ENCODE data around the gene LAMB4.

LAMB4 gene

DNA sequence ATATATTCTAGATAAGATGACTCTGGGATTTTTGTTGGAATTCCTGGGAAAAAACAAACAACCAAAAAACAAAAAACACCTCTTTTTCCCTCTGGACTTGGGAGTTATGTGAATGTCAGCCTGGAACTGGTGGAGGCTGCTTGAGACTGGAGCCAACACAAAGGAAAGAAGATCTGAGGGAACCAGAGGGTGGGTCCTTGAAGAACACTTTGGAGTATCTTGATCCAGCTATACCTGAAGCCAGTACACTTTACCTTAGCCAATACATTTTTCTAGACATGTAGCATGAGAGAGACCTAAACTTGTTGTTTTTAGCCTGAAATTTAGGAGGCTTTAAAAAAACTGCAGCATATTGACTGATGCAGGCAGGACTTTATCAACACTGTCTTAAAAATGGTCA is 121.3 kb downstream of the LAMB4 start:
- no peak for DNase-seq

DNA sequence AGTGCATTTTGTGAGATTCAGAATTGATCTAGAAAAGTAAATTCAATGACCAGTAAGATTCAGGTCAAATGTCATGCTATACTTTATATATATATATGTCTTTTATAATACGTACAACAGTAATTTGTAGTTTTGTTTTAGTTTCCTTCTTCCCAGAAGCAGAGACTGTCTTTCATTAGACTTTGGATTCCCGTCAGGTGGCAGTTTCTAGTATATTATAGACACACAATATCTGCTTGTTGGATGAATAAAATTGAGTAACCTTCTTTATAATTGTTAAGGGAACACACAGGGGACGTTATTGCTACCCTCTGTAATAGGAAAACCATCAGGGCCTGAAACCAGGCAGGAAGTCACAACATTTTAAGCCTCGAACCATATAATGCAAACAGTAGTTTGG is 121.9 kb downstream of the LAMB4 start:
- DNase-seq, result no peak

DNA sequence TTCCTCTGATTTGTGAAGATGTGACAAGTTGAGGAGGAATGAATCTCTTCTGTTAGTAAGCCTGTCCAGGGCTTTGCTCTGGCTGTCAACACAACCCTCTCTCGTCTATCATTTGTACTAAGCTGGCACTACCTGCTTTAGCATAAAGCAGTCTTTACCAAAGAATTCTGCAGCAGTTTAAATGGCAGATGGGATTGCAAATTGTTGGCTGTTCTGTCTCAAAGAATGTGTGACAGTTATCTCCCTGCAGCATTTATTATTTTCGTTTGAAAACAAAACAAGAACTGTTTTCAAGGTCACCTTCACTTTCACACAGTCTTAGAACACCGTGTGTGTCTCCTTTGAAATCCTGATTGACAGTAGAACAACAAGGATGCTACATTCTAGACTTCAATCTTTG is 122.4 kb downstream of the LAMB4 start:
- DNase-seq, result no peak

DNA sequence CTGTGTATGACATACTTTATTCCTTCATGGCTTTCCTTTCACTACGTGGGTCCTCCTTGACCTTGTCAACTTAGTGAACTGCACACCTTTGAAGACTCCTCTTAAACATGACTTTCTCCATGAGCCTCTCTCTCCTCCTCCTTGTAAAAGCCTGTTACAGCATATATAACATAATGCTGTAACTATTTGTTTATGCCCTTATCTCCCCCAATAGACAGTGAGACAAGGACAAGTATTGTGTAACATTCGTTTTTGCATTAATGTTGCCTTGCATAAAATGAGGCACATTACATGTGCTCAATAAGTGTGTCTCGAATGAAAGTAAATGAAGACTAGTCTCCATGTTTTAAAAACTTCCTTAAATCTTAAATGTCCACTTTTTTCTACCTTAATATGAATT is 122.9 kb downstream of the LAMB4 start:
- no peak for DNase-seq

DNA sequence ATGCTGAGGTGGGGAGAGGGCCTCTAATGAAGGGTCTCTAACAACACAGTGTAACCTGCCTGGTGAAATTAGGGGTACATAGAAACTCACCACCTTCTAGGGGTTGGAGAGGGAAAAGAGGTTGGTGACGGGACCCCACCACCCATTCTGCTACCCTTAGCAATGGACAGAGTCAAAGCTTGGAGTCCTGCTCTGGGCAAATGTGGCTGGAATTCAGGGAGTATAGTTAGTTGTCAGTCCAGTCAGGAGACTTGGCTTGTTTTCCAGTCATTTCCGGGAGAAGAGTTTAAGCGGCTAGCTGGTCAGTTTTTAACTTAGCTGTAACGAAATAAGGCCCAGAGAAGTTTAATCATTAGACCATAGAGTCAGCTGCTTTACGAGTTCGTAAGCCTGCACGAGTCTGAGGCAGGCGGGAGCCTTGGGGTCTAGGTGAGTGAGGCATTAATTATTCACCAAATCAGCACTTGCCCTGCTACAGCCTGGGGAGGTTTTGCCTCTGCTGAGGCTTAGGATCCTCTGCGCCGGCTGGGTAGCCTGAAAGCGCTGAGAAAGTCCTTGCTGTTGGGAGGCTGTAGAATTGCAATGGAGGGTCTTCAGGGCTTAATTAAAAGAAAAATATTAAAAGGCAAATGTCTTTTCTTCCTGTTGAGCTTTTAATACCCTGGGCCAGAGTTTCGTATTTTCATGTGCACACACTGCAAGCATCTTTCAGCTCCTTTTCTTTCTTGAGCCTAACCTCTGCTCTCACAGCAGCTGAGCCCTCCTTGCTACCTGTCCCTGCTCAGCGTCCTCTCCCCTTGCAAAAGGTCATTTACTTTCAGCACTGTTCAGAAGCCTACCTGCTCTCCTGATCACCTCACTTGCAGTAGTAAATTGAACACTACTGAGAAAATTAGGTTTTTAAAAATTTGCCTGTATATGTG is 125.7 kb downstream of the LAMB4 start:
- no peak for DNase-seq

DNA sequence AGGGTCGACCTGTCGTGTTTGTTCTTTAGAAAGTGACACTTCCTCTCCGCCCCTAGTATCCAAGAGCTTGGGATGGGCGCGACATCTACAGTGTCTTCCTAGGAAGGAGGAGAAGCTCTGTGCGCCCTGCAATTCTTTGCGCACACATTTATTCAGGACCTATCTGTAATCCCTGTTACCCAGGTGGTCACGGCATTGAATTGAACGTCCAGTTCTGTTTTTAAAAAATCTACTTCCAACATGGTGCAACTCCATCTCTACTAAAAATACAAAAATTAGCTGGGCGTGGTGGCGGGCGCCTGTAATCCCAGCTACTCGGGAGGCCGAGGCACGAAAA is 126.6 kb downstream of the LAMB4 start:
- DNase-seq, result no peak

DNA sequence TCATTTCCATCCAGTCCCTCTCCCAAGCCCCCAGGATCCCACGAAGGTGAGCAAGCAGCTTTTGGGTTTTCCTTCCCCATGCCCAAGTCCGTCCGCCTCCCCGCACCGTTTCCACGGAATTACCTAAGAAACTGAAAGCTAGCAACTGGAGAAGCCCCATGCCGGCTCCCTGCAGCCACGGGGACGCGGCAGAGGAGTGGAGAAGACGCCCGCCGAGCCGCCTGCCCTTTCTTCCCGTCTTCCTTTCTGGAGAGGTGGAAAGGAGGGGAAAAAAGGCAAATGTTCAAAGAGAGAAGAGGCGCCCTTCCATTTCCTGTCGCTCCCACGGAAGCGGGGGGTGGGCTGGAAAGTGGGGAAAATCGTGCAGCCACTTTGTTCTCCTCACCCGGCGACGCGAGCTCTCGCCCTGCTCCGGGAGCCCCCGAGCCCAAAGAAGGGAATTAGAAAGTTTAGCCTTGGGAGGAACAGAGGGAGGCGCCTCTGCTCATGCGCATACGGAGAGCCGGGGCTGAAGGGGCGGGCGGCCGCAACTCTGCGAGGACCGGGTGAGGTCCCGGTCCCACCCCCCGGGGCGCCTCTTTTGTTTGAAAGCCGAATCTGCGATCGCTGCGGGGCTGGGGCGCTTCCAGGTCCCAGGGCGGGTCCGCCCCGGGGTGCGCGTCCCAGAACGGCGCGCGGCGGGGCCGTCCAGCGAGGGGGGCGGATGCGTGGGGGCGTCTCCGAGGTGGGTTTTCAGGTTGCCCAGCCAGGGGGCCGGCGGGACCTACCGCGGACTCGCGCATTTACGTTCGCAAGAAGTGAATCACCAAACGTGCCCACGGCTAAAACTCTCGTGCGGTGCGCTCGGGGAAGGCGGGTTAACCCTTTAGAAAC is 127.2 kb downstream of the LAMB4 start, which contains the start of gene LAMB1:
Gene LAMB1 (minus strand): TSS at position 436 of the 873 bp plus-strand sequence. CDS start 276 bp downstream, at position 160.
- no peak for DNase-seq

DNA sequence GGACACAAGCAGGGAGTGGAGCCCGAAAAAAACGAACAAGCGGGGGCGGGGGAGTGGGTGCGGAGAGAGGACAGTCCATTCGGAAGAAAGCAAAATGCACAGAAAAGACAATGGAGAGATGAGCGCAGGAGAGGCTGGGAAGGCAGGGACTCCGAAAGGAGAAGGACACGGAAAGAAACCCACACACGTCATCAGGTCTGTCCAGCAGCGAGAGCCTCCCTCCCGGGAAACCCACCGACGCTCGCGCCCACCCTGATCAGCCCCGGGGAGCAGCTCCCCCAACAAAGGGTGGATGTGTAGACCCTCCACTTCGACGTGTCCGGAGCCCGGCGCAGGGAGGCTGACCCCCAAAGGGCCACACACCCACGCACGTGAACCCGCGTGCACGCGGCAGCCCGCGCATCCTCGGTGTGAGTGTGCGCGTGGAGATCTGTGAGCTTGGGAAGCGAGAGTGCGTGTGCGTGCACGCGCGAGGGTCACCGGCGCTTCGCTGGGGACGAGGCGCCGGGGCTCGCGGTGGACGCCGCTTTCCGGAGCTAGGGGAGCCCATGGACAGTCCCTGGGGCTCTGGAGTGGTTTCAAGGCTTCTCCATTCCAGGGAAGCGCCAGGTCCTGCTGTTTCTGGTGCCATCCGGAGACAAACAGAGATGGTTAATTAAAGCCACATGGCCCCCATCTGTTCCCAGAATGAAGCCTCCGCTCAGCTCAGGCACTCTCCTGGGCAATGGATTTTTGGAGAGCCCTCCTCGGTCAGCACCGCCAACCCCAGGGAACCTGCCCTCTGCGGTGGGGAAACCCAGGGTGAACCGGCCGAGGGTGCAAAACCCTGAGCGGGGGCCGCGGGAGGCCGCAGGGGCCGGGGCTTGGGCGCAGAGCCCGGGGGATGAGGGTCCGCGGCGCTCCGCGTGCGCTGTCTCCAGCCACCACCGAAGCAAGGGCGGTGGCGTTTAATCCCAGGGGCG is 128.1 kb downstream of the LAMB4 start:
- DNase-seq, result no peak

DNA sequence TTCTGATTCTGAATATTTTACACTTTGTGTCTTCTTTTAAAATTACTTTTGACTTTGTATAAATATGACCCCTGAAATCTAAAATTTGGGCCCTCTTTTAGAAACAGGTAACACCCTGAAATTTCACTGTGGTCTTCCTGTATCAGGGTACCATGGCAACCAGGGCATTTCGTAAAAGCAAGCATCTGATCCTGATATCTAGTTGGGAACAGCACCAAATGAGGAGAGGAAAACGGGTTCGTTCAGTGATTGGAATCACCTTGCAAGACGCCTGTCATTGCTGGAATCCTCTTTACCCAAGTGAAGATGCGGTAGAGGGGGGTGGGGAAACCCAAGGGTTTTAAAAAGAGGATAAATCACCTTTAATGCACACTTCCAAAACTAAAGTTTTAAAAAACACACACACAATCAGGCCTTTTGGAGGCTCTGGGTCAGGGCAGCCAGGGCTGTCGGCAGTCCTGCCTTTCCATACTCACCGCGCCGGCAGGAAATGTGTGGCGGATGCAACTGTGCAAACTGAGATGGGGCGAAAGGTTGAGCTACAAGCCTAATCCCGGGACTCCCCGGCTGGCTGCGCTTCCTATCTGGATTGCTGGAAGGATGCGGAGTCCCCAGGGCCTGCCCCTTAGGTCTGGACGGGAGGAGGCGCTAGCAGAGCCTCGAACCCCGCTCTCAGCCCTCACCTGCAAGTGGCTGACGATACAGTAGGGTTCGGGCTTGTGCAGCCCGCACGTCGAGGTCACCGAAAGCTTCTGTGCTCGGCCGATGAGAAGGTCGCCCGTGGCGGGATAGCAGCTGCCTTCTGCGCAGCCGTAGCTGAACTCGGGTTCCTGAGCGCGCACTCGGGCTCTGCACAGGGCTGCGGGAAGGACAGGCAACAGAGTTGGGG is 129.0 kb downstream of the LAMB4 start:
- no peak for DNase-seq

DNA sequence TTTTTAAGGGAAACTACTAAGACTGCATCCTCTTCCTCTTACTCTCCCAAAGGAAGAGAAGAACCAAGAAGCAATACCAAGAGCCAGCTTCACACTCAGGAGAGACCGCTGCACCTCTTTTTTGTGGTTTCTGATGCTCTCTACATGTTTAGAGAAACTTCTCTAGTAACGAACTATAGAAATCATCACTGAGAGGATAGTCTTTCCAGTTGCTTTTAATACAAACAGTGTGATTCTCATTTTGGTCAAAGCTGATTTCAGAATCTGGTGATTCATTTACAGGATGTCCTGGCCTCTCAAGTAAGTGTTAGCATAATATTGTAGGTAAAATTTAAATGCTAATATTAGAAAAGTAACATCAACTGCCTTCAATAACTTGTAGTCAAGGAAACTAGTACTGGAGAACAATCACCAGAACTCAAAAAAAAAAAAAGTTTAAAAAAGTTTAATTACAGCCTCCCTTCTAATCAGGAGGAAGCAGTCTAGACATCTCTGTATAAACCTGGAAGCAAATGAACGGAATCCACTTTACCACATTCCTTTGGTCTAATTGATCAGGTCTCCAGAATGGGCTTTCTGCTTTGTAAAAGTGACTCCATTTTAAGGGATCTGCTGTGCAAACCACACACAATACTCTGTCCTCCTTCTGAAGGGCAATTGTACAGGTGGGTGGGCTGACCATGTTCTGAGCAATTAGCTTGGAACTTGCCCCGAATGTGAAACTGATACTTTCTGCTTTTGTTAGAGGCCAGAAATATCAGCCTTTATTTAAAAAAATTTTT is 130.2 kb downstream of the LAMB4 start:
- no peak for DNase-seq

DNA sequence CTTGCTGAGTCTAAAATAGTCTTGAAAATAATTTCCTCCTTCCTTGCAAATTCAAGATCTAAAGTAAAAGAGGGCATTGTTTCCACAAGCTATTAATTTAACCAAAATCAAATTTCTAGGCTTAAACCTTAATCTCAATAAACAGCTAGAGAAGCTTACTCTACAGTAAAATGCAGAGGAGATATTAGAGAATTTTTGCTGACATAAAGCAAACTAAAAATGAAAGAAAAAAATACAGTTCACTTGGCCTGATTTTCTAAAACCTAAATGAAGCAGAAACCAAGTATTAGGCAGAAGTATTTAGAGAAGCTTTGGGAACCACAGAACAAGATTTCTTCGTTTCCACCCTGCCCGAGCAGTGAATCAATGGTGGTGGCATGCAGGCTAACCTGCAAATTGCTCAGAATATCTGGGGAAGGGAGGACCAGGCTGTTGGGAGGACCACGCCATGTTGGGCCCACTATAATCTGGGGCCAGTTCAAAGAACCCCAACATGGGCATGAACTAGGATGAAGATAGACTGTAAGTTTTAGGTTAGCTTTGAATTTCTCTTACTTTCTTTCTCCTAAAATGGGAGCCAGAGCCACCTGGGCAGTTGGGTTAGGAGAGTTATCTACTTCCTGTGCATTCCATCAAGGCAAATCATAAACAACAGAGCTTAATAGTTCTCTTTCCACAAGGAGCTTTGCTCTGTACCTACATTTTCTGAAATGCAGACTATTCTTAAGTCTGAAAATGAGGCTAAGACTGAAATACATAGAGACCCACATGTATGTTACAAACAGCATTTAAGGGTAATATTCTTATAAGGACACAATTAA is 131.3 kb downstream of the LAMB4 start:
- DNase-seq, result no peak

DNA sequence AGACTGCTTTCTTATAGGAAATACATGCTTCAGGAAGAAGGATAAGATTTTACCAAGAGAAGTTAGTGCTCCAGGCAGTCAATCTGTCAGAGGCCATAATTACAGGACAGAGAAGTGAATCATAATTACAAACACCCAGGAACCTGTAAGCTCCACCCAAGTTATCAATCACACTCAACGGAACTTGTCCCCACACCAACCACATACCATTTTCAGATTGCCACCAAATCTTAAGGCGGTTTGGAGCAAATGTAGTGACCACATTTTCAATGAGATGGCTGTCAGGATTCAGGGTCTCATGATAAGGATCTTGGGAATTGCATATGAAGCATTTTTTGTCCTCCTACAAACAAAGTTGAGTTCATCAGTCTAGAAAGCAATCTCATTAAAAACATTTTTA is 132.0 kb downstream of the LAMB4 start:
- no peak for DNase-seq

DNA sequence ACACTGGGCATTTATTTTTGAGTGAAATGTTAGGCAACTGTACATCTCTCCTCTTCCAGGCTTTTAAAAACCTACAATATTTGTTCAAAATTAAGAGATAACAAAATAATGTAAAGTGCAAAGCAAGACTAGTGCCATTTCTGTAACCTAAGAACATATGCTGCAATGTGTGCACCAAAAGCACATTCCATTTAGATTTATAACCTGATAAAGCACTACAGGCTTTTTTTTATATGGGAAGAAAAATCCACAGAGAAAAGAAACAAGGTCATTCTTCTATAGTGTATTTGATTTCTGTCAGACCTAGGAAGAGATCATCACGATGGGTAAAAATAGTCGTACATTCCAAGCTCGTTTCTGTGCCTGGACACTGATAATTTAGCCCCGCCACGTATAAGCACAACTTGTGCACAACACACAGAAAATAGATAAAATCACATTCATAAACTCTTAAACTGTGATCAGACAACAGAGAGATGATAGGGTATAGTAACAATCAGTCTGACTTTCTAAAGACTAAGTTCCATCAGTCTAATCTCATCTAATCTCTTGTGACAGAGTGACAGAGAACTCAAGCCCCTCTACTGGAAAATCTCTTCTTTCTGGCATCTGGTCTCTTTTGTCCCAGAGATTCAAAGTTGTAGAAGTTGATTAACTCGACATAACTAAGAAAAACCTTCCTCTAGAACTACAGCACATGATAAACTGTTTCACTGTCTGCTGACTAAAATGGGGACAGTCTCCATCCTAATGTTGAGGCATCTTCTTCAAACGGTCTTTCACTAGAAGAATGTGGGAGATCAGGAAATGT is 133.9 kb downstream of the LAMB4 start:
- no peak for DNase-seq

DNA sequence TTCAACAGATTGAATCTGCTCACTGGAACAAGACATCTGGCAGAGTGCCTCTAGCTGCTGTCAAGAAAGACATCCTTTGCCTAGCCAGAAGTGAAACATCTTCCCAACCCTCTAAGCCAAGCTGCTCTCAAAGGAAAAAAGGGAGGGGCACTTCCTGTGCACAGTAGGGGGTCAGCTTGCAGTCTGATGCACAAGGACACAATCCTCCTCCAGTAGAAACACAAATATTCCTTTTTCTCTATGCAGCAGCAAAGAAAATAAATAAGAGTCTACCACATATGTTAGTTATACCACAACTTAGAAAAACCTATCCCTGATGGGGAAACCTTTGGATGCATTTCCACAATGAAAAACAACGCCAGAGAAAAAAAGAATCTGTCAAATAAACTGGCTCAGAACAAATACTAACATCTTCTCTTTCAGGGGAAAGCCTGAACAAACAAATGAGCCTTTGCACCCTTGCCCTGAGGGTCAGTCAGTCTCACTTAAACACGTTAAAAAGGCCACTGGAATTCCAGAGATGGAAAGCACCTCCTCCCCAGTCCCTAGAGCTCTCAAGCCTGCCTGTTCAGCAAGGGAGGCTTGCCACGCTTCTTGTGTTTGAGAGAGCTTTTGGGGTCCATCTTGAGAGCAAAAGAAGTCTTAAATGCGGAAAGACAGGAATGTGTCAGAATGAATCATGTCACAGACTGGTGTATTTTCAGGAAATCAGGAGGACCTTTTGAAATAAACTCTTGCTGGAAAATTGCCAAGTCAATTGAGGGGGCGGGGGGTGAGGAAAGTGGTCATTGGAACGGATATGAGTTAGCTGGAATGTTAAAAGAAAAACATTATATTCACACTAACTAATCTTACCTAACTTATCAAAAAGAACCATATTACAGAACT is 134.7 kb downstream of the LAMB4 start:
- DNase-seq, result no peak

DNA sequence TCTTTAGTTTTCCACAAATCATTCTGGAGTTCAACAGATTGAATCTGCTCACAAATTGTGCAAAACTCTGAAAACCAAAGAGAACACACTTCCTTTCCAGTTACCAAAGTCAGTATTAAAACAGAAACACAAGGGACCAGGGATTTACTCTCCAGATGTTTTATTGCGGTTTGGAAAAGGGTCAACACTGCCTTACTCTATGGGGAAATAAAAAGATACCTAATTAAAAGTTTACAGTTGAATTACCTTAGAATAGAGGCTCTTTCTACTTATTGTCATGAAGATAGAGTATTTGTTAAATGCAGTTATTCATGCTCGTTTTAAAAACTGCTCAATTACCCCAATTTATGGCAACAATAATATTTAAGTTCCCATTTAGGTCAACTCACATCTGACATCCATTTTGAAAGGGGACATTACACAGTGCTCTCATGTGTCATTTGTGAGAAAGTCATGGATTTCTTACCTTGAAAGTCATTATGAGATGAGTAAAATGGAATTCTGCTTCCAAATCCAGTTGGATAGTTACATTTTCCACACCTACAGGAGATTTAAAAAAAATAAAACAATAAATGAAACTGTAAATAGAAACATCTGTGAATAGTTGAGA is 135.6 kb downstream of the LAMB4 start:
- no peak for DNase-seq

DNA sequence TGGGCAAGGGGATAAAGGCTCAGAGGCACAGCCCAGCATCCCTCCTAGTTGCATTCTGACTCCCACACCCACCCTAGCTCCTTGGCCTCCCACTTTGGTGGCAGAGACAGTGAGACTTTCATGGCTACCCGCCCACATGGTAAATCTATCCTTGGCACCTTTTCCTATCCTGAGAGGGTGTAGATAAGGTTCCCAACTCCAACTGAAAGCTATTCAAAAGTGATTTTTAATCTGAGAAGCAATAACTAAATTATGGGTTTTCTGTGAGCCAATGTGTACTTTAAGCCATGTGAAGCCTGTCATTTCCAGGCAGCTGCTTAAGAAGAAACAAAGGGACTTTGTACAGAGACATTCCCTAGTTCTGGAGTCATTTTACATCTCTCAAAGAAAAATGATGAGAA is 136.3 kb downstream of the LAMB4 start:
- DNase-seq, result no peak

DNA sequence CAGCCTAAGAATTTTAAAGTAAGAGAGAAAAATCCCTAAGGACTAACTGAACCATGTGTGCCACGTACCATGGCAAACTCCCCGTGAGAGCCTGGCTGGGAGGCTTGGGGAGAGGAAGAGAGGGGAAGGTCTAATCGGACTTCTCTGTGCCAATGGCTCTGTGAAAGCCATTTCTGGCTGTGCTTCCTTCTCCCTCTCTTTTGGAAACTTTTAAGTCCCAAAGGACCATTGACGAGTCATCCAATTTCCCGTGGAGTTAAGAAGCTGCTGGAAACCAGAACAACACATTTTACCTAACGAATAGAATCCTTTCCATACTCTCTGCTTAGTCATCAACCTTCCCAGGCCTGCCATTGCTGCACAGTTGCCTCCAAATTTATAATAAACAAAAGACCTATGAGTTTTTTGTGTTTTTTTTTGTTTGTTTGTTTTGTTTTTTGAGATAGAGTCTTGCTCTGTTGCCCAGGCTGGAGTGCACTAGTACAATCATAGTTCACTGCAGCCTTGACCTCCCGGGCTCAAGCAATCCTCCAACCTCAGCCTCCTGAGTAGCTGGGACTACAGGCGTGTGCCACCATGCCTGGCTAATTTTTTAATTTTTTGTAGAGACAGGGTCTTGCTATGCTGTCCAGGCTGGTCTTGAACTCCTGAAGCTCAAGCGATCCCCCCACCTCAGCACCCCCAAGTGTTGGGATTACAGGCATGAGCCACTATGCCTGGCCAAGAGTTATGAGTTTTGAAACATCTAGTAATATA is 140.4 kb downstream of the LAMB4 start:
- DNase-seq, result no peak
